Measurements from ENCODE around the gene TTC7B. TPM values are rescaled to one million over a fixed set of nuclear protein-coding genes. Genes with fewer than 3 reads are reported as not detected.

TTC7B gene
- total and polyA plus RNA-seq, 2 experiments from 2014 or later = 7.9 to 28.6 TPM

GRCh38 chr14:90773196-90773486, 43.1 kb downstream of the TTC7B start:
- H3K4me1 ChIP-seq (ENCODE audit: insufficient read depth) = no peaks in the 10 kb centered on the region
- no peaks in the 10 kb centered on the region for H3K36me3 ChIP-seq (ENCODE audit: insufficient read depth)
- ATAC-seq (no peak), DNase-seq (ENCODE audit: low spot score) (no peak)
- no peak overlapping the region for H2AFZ ChIP-seq
- Mint-ChIP-seq H3K4me1 (no peaks in the 10 kb centered on the region), H3K9me3 (peaks cover 2% of the 10 kb centered on the region; the same call in 1 of the 3 replicates), H3K4me3 (no peak overlapping the region), H3K36me3 (ENCODE audit: low read depth) (peaks cover 5% of the 10 kb centered on the region; the same call in 2 of the 3 replicates), H3K27me3 (ENCODE audit: insufficient read depth, low read depth, poor library complexity) (peaks cover 4% of the 10 kb centered on the region), H3K27ac (no peak overlapping the region)
- H3K27me3 ChIP-seq (ENCODE audit: insufficient read depth) = no peaks in the 10 kb centered on the region
- no peak overlapping the region for H3K4me2 ChIP-seq
- H3K9me2 ChIP-seq (ENCODE audit: insufficient read depth) = no peaks in the 10 kb centered on the region
- no peaks in the 10 kb centered on the region for H3K79me2 ChIP-seq (replicated peaks; ENCODE audit: insufficient read depth)
- no peaks in the 10 kb centered on the region for H3F3A ChIP-seq (replicated peaks; ENCODE audit: low read depth)
- no peak overlapping the region for H3K4me3 ChIP-seq
- no peaks in the 10 kb centered on the region for H4K20me1 ChIP-seq (replicated peaks; ENCODE audit: insufficient read depth)
- no peak overlapping the region for H3K27ac ChIP-seq (ENCODE audit: low read depth)
- TF ChIP-seq EZH2 (IDR thresholded peaks at IDR 0.05; ENCODE audit: low read depth, unreplicated experiment) (no peak), ZNF331 (CRISPR knock-in tag; IDR thresholded peaks at IDR 0.05; ENCODE audit: low read depth) (no peak), CTCF (conservative IDR thresholded peaks at IDR 0.05; ENCODE audit: low read depth in 2 of 2) (no peak), POLR2AphosphoS5 (IDR thresholded peaks at IDR 0.05; ENCODE audit: low read depth) (no peak)

- Histone ChIP-seq H4K20me1 (replicated peaks; ENCODE audit: insufficient read depth) (no peaks in the 10 kb centered on the region), H3K4me1 (ENCODE audit: insufficient read depth) (no peaks in the 10 kb centered on the region), H2AFZ (no peak overlapping the region), H3K9me2 (ENCODE audit: insufficient read depth) (0 out of 2 replicates have a peak, but pooled peaks cover 3% of the 10 kb centered on the region), H3K4me2 (no peak overlapping the region), H3K36me3 (ENCODE audit: insufficient read depth) (no peaks in the 10 kb centered on the region), H3K27me3 (ENCODE audit: insufficient read depth) (no peaks in the 10 kb centered on the region), H3K79me2 (replicated peaks; ENCODE audit: insufficient read depth) (no peaks in the 10 kb centered on the region), H3F3A (replicated peaks; ENCODE audit: low read depth) (no peaks in the 10 kb centered on the region), H3K27ac (ENCODE audit: low read depth) (no peak overlapping the region), H3K4me3 (no peak overlapping the region)
- DNase-seq (ENCODE audit: low spot score) (no peak), ATAC-seq (no peak)
- no peak overlapping the region for H3K4me3 Mint-ChIP-seq
- H3K4me1 Mint-ChIP-seq = no peaks in the 10 kb centered on the region
- peaks cover 21% of the 10 kb centered on the region for H3K36me3 Mint-ChIP-seq (ENCODE audit: low read depth)
- no peak overlapping the region for H3K27ac Mint-ChIP-seq
- H3K9me3 Mint-ChIP-seq = peaks cover 10% of the 10 kb centered on the region; the same call in 2 of the 3 replicates
- no peaks in the 10 kb centered on the region for H3K27me3 Mint-ChIP-seq (ENCODE audit: insufficient read depth, low read depth, poor library complexity)
- TF ChIP-seq JUNB (IDR thresholded peaks at IDR 0.05; ENCODE audit: unreplicated experiment) (no peak), REST (IDR thresholded peaks at IDR 0.05; ENCODE audit: unreplicated experiment) (no peak), CREB1 (CRISPR knock-in tag; IDR thresholded peaks at IDR 0.05; ENCODE audit: low read depth) (no peak), ZNF114 (CRISPR knock-in tag; IDR thresholded peaks at IDR 0.05) (no peak), ETS1 (IDR thresholded peaks at IDR 0.05) (no peak), EZH2 (IDR thresholded peaks at IDR 0.05; ENCODE audit: low read depth, unreplicated experiment) (no peak), CTCF (conservative IDR thresholded peaks at IDR 0.05; ENCODE audit: low read depth in 2 of 2) (no peak), POLR2AphosphoS5 (IDR thresholded peaks at IDR 0.05; ENCODE audit: low read depth) (no peak), ZNF331 (CRISPR knock-in tag; IDR thresholded peaks at IDR 0.05; ENCODE audit: low read depth) (no peak), EZH2phosphoT487 (IDR thresholded peaks at IDR 0.05; ENCODE audit: unreplicated experiment) (no peak), NANOG (IDR thresholded peaks at IDR 0.05; ENCODE audit: borderline replicate concordance) (no peak), STAT1 (IDR thresholded peaks at IDR 0.05; ENCODE audit: unreplicated experiment) (no peak)
These were observed 48.3 kb downstream of the TTC7B start for GRCh38 chr14:90767899-90768298.

Data from GM23338 (cell line).